HEK293 (cell line): Measurements from ENCODE around the gene AK9.
A peak's percentile ranks its signal among the peaks of the same experiment; 100 is the strongest.

ENCODE experiments used
- CTCF ChIA-PET: fragments of 350-600 bp; formaldehyde crosslinking; extraction: SDS; loops from one replicate; lab custom pipeline; 2021; ENCODE audit warnings: antibody characterized with exemption; lab: Yijun Ruan, JAX
- POLR2A ChIA-PET: fragments of 300-600 bp; formaldehyde crosslinking; extraction: SDS; loops from one replicate; lab custom pipeline; 2020; ENCODE audit warnings: antibody characterized with exemption, inconsistent platforms; lab: Yijun Ruan, JAX
- H3K27ac ChIP-seq: fragments of 200-500 bp; sonication (Bioruptor generic); 2 replicates; pipeline ENCODE4 v1.5.1; 2014; ENCODE audit warnings: low read depth, low read length, control low read depth, inconsistent platforms; ENCODE audit errors: extremely low read depth
- H3K36me3 ChIP-seq, 2 experiments: fragments of 200-500 bp in 1 of 2; sonication (Bioruptor generic) in 1 of 2; 1 replicate in 1 of 2; 2 replicates in 1 of 2; pipeline ENCODE4 v1.5.1; 2014 to 2017; ENCODE audit warnings: inconsistent platforms in 2 of 2, low read length in 2 of 2; ENCODE audit not compliant: control insufficient read depth in 2 of 2, insufficient read depth in 1 of 2
- H3K4me1 ChIP-seq: fragments of 200-500 bp; sonication (Bioruptor generic); 2 replicates; pipeline ENCODE4 v1.5.1; 2014; ENCODE audit warnings: mild to moderate bottlenecking, low read length, inconsistent platforms; ENCODE audit not compliant: control insufficient read depth, insufficient read depth
- H3K4me3 ChIP-seq: 2 replicates; pipeline ENCODE4 v1.5.1; 2011; ENCODE audit warnings: low read depth, mild to moderate bottlenecking, control low read depth, low read length, moderate library complexity
- H3K9me3 ChIP-seq: fragments of 200-500 bp; sonication (Bioruptor generic); 2 replicates; pipeline ENCODE4 v1.5.1; 2014; ENCODE audit warnings: low read depth, low read length, inconsistent platforms; ENCODE audit not compliant: control insufficient read depth, insufficient read depth
- SCRT1 ChIP-seq: fragments of 450-650 bp; formaldehyde crosslinking; IDR thresholded peaks from 2 replicates; pipeline ENCODE4 v1.5.1; 2016; ENCODE audit warnings: missing biosample characterization, missing genetic modification characterization, borderline replicate concordance
- SCRT2 ChIP-seq: fragments of 450-650 bp; formaldehyde crosslinking; IDR thresholded peaks from 2 replicates; pipeline ENCODE4 v1.5.1; 2016; ENCODE audit warnings: missing biosample characterization, missing genetic modification characterization
- SETDB1 ChIP-seq: IDR thresholded peaks from one replicate; pipeline ENCODE4 v1.6.1; 2017; ENCODE audit warnings: mild to moderate bottlenecking, low read length, moderate library complexity, mixed read lengths; ENCODE audit not compliant: insufficient read length
- YY2 ChIP-seq: fragments of 450-650 bp; formaldehyde crosslinking; IDR thresholded peaks from 2 replicates; pipeline ENCODE4 v1.5.1; 2016; ENCODE audit warnings: missing biosample characterization, missing genetic modification characterization
- ZBTB7A ChIP-seq: fragments of 450-650 bp; formaldehyde crosslinking; IDR thresholded peaks from 2 replicates; pipeline ENCODE4 v1.5.1; 2016; ENCODE audit warnings: low read depth, missing biosample characterization, missing genetic modification characterization
- ZNF121 ChIP-seq: fragments of 450-650 bp; formaldehyde crosslinking; IDR thresholded peaks from 2 replicates; pipeline ENCODE4 v1.5.1; 2016; ENCODE audit warnings: missing biosample characterization, missing genetic modification characterization
- ZNF221 ChIP-seq: fragments of 450-650 bp; formaldehyde crosslinking; IDR thresholded peaks from 2 replicates; pipeline ENCODE4 v1.5.1; 2017; ENCODE audit warnings: missing biosample characterization, missing genetic modification characterization, borderline replicate concordance
- ZNF266 ChIP-seq: fragments of 450-650 bp; formaldehyde crosslinking; IDR thresholded peaks from 2 replicates; pipeline ENCODE4 v1.5.1; 2016; ENCODE audit warnings: missing biosample characterization, missing genetic modification characterization, low read depth
- ZNF416 ChIP-seq: fragments of 450-650 bp; formaldehyde crosslinking; IDR thresholded peaks from 2 replicates; pipeline ENCODE4 v1.5.1; 2016; ENCODE audit warnings: missing biosample characterization, missing genetic modification characterization
- ZNF449 ChIP-seq: fragments of 450-650 bp; formaldehyde crosslinking; IDR thresholded peaks from 2 replicates; pipeline ENCODE4 v1.5.1; 2017; ENCODE audit warnings: missing biosample characterization, mild to moderate bottlenecking, missing genetic modification characterization, moderate library complexity
- ZNF514 ChIP-seq: fragments of 450-650 bp; formaldehyde crosslinking; IDR thresholded peaks from 2 replicates; pipeline ENCODE4 v1.5.1; 2016; ENCODE audit warnings: missing biosample characterization, missing genetic modification characterization
- ZNF544 ChIP-seq: fragments of 450-650 bp; formaldehyde crosslinking; IDR thresholded peaks from 2 replicates; pipeline ENCODE4 v1.5.0; 2017; ENCODE audit warnings: missing biosample characterization, missing genetic modification characterization
- ZNF654 ChIP-seq: fragments of 450-650 bp; formaldehyde crosslinking; IDR thresholded peaks from 2 replicates; pipeline ENCODE4 v1.5.1; 2016; ENCODE audit warnings: low read depth, missing biosample characterization, missing genetic modification characterization
- ZNF76 ChIP-seq: fragments of 450-650 bp; formaldehyde crosslinking; IDR thresholded peaks from 2 replicates; pipeline ENCODE4; 2016; ENCODE audit warnings: low read depth, missing biosample characterization, missing genetic modification characterization, borderline replicate concordance
- ZSCAN23 ChIP-seq: fragments of 450-650 bp; formaldehyde crosslinking; IDR thresholded peaks from 2 replicates; pipeline ENCODE4 v1.5.1; 2016; ENCODE audit warnings: missing biosample characterization, missing genetic modification characterization
- TF ChIP-seq, protein P1 (sequence below): fragments of 450-650 bp; formaldehyde crosslinking; IDR thresholded peaks from 2 replicates; pipeline ENCODE4 v1.5.1; 2017; ENCODE audit warnings: missing biosample characterization, missing genetic modification characterization
- TF ChIP-seq, protein P2 (sequence below): fragments of 450-650 bp; formaldehyde crosslinking; IDR thresholded peaks from 2 replicates; pipeline ENCODE4 v1.5.1; 2017; ENCODE audit warnings: missing biosample characterization, missing genetic modification characterization

The AK9 gene

DNA sequence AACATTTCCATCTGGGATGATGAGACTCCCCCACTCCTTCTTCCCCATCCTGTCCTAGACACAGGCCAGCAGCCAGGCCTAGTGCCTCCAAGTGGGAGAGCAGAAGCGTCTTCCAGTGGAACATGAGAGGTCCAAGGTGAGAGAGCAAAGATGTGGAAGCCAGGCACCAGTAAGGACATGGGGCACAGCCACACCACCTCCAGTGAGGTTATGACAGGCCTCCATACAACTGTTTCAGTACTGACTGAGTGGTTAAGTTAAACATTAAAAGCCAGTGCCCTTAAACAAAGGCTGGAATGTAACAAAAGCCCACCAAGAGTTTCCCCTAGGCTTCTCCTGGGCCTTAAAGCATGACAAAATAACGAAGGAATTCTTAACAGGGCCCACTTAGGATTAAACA, 213.3 kb downstream of the AK9 start:
- H3K9me3 ChIP-seq = no peaks in the 10 kb centered on the region
- TF ChIP-seq SCRT1 (tag by site-specific recombination) (no peak), ZNF221 (tag by site-specific recombination) (no peak), ZNF76 (no peak), ZSCAN23 (no peak), ZNF654 (tag by site-specific recombination) (no peak), ZNF266 (no peak), SETDB1 (no peak), ZNF121 (tag by site-specific recombination) (no peak), ZNF449 (tag by site-specific recombination) (no peak), ZNF416 (no peak), YY2 (tag by site-specific recombination) (no peak), ZBTB7A (no peak)
- TF ChIP-seq, protein P1, sequence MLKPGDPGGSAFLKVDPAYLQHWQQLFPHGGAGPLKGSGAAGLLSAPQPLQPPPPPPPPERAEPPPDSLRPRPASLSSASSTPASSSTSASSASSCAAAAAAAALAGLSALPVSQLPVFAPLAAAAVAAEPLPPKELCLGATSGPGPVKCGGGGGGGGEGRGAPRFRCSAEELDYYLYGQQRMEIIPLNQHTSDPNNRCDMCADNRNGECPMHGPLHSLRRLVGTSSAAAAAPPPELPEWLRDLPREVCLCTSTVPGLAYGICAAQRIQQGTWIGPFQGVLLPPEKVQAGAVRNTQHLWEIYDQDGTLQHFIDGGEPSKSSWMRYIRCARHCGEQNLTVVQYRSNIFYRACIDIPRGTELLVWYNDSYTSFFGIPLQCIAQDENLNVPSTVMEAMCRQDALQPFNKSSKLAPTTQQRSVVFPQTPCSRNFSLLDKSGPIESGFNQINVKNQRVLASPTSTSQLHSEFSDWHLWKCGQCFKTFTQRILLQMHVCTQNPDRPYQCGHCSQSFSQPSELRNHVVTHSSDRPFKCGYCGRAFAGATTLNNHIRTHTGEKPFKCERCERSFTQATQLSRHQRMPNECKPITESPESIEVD (tag by site-specific recombination) = no peak
- TF ChIP-seq, all 188 proteins: peak for 0
- POLR2A ChIA-PET = interaction anchor here (1.1 kb wide), 1 partner anchor 37 kb away, joined by 3 read pairs; the partner anchor contains the start of genes PPIL6 and SMPD2
- no peak overlapping the region for H3K27ac ChIP-seq
- H3K4me3 ChIP-seq = no peak overlapping the region
- CTCF ChIA-PET = interaction anchor here (0.6 to 0.7 kb wide), 2 partner anchors 219 to 388 kb away, joined by 3 to 4 read pairs; no protein-coding TSS in a partner anchor
- H3K36me3 ChIP-seq = peaks cover 27 to 85% of the 10 kb centered on the region in 2 experiments; a peak in 2 of 3 replicates
- H3K4me1 ChIP-seq = 0 out of 2 replicates have a peak, but pooled peaks cover 3% of the 10 kb centered on the region

- CTCF ChIA-PET = interaction anchor here (0.9 kb wide), 1 partner anchor 35 kb away, joined by 3 read pairs; no protein-coding TSS in a partner anchor
- no peak overlapping the region for H3K4me3 ChIP-seq
- H3K36me3 ChIP-seq = peaks cover 27 to 90% of the 10 kb centered on the region in 2 experiments; a peak in 2 of 3 replicates
- 0 out of 2 replicates have a peak, but pooled peaks cover 3% of the 10 kb centered on the region for H3K4me1 ChIP-seq
- H3K9me3 ChIP-seq = no peaks in the 10 kb centered on the region
- peak; percentile 86 for TF ChIP-seq ZNF121 (tag by site-specific recombination)
- TF ChIP-seq, protein P2, sequence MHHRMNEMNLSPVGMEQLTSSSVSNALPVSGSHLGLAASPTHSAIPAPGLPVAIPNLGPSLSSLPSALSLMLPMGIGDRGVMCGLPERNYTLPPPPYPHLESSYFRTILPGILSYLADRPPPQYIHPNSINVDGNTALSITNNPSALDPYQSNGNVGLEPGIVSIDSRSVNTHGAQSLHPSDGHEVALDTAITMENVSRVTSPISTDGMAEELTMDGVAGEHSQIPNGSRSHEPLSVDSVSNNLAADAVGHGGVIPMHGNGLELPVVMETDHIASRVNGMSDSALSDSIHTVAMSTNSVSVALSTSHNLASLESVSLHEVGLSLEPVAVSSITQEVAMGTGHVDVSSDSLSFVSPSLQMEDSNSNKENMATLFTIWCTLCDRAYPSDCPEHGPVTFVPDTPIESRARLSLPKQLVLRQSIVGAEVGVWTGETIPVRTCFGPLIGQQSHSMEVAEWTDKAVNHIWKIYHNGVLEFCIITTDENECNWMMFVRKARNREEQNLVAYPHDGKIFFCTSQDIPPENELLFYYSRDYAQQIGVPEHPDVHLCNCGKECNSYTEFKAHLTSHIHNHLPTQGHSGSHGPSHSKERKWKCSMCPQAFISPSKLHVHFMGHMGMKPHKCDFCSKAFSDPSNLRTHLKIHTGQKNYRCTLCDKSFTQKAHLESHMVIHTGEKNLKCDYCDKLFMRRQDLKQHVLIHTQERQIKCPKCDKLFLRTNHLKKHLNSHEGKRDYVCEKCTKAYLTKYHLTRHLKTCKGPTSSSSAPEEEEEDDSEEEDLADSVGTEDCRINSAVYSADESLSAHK (tag by site-specific recombination) = 0 out of 2 replicates have a peak, but pooled peaks have one; percentile 25
- TF ChIP-seq ZNF514 (tag by site-specific recombination) = no peak
- POLR2A ChIA-PET = no interaction called here
- H3K27ac ChIP-seq = no peak overlapping the region
Measured at GRCh38 chr6:109477184-109477583, 213.8 kb downstream of the AK9 start.

DNA sequence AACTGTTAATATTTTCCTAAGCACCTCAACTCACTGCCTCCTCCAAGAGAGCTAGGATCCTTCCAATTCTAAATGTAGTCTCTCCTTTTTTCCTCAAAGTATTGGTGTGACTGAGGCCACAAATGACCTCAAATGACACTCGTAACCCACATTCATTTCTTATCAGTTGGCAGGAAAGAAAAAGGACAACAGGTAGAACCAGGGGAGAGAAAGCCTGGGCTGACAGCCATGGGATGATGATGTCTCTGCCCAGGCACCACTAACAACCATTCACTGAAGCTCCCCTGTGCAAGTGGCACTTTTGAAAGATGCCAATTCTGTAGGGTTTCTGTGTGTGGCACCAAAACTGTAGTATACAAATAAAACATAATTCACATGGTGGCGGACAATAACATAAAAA, 215.4 kb downstream of the AK9 start:
- H3K36me3 ChIP-seq = peaks cover 30 to 92% of the 10 kb centered on the region in 2 experiments
- no peak overlapping the region for H3K4me3 ChIP-seq
- H3K27ac ChIP-seq = no peak overlapping the region
- CTCF ChIA-PET = interaction anchor here (0.5 to 0.7 kb wide), 3 partner anchors 23 to 394 kb away, joined by 3 read pairs; no protein-coding TSS in a partner anchor
- no peak for TF ChIP-seq ZNF544 (tag by site-specific recombination)
- TF ChIP-seq SCRT2 (tag by site-specific recombination) = peak; percentile 60; the same call in 1 of the 2 replicates
- no peaks in the 10 kb centered on the region for H3K9me3 ChIP-seq
- POLR2A ChIA-PET = no interaction called here
- 0 out of 2 replicates have a peak, but pooled peaks cover 3% of the 10 kb centered on the region for H3K4me1 ChIP-seq
